Type B pancreatic cell (in vitro differentiated cells): ENCODE data around the gene KRTAP19-2. TPM values are rescaled to one million over a fixed set of nuclear protein-coding genes. Genes with fewer than 3 reads are reported as not detected.
"Not testable (repeated sequence)": the region's sequence is repeated elsewhere in the genome, so short reads cannot be mapped to it uniquely, and the experiment has no call there.

Source experiments
- DNase-seq: peaks from one replicate; pipeline ENCODE4 v3.0.0; 2021; ENCODE audit warnings: mixed read lengths; ENCODE audit not compliant: unreplicated experiment; ENCODE audit errors: extremely low spot score
- H3K27ac Mint-ChIP-seq: 2 replicates; pipeline ENCODE4 v1.8.0; 2021; ENCODE audit warnings: mild to moderate bottlenecking, mixed read lengths
- H3K27me3 Mint-ChIP-seq: 2 replicates; pipeline ENCODE4 v1.8.0; 2021; ENCODE audit warnings: mixed read lengths
- H3K36me3 Mint-ChIP-seq: 2 replicates; pipeline ENCODE4 v1.8.0; 2021; ENCODE audit warnings: mixed read lengths
- H3K4me1 Mint-ChIP-seq: one replicate; pipeline ENCODE4 v1.8.0; 2021; ENCODE audit warnings: mixed read lengths; ENCODE audit not compliant: unreplicated experiment
- H3K4me3 Mint-ChIP-seq: 2 replicates; pipeline ENCODE4 v1.8.0; 2021; ENCODE audit warnings: mild to moderate bottlenecking, mixed read lengths
- H3K9me3 Mint-ChIP-seq: 2 replicates; pipeline ENCODE4 v1.8.0; 2021; ENCODE audit warnings: mixed read lengths
- long read RNA-seq: library from polyadenylated mRNA; unstranded; transcript quantifications from one replicate; pipeline ENCODE4 v2.0.0, GENCODE V29; 2020
- total RNA-seq: library from RNA; stranded (reverse); gene quantifications from 2 replicates; pipeline ENCODE4 v1.2.1, GENCODE V29; 2021; ENCODE audit warnings: low replicate concordance
- TF ChIP-seq, protein P1 (sequence below): fragments of 200-600 bp; sonication (generic); conservative IDR thresholded peaks from 2 replicates; pipeline ENCODE4 v1.5.0; 2021; ENCODE audit warnings: antibody characterized with exemption, mild to moderate bottlenecking

KRTAP19-2 gene, protein sequence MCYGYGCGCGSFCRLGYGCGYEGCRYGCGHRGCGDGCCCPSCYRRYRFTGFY
- not detected in 2 replicates for total RNA-seq
- long read RNA-seq, result 0 reads

GRCh38 chr21:30487336-30487735 lies at the start of gene KRTAP19-2:
Gene KRTAP19-2, minus strand, starts transcription at chr21:30487436. Its CDS starts 88 bp downstream, at chr21:30487348.
- H3K27me3 Mint-ChIP-seq, result no peaks in the 10 kb centered on the region
- H3K36me3 Mint-ChIP-seq, result no peaks in the 10 kb centered on the region
- no peak within 1 kb of the TSS for H3K4me3 Mint-ChIP-seq
- peaks cover 6% of the 10 kb centered on the region for H3K9me3 Mint-ChIP-seq
- no peaks in the 10 kb centered on the region for H3K4me1 Mint-ChIP-seq
- DNase-seq, result no peak
- no peak within 1 kb of the TSS for H3K27ac Mint-ChIP-seq
- TF ChIP-seq, protein P1, sequence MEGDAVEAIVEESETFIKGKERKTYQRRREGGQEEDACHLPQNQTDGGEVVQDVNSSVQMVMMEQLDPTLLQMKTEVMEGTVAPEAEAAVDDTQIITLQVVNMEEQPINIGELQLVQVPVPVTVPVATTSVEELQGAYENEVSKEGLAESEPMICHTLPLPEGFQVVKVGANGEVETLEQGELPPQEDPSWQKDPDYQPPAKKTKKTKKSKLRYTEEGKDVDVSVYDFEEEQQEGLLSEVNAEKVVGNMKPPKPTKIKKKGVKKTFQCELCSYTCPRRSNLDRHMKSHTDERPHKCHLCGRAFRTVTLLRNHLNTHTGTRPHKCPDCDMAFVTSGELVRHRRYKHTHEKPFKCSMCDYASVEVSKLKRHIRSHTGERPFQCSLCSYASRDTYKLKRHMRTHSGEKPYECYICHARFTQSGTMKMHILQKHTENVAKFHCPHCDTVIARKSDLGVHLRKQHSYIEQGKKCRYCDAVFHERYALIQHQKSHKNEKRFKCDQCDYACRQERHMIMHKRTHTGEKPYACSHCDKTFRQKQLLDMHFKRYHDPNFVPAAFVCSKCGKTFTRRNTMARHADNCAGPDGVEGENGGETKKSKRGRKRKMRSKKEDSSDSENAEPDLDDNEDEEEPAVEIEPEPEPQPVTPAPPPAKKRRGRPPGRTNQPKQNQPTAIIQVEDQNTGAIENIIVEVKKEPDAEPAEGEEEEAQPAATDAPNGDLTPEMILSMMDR, result no peak

DNA sequence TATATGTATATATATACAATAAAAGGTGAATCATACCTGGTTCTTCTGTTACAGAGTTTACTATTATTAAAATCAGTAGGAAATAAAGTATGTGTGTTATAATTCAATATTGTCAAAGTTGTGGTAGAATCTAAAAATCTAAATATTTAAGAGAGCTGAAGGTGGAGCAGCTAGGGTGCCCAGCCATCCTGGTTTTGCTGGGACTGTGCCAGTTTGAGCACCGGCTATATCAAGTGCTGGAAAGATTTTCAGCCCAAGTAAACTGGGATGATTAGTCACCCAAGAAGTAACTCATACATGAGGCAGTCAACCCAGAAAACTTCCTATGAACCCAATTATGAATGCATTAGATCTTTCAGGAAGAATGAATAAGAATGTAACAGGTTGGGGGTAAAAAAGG lies 31.6 kb upstream of the KRTAP19-2 start:
- no peak overlapping the region for H3K27ac Mint-ChIP-seq
- H3K9me3 Mint-ChIP-seq, result no peaks in the 10 kb centered on the region
- TF ChIP-seq, protein P1, result no peak
- H3K36me3 Mint-ChIP-seq, result no peaks in the 10 kb centered on the region
- no peak for DNase-seq
- H3K27me3 Mint-ChIP-seq, result no peaks in the 10 kb centered on the region
- no peak overlapping the region for H3K4me3 Mint-ChIP-seq
- H3K4me1 Mint-ChIP-seq, result no peaks in the 10 kb centered on the region

DNA sequence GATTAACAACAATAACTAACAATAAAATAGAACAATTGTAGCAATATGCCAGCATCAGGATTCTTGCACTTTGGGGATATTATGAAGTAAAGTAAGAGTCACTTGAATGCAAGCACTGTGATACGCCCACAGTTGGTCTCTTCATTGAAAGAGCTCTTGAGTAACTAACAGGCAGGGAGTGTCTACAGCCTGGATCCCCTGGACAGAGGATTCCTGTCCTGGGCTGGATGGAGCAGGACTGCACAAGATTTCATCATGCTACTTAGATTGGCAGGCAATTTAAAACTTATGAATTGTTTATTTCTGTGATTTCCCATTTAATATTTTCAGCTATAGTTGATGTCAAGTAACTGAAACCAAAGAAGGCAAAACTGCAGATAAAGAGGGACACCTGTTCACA lies 28.4 kb upstream of the KRTAP19-2 start:
- TF ChIP-seq, protein P1, result no peak
- Mint-ChIP-seq H3K27me3 (no peaks in the 10 kb centered on the region), H3K27ac (no peak overlapping the region), H3K9me3 (no peaks in the 10 kb centered on the region), H3K4me3 (no peak overlapping the region), H3K36me3 (no peaks in the 10 kb centered on the region), H3K4me1 (no peaks in the 10 kb centered on the region)
- DNase-seq, result no peak

DNA sequence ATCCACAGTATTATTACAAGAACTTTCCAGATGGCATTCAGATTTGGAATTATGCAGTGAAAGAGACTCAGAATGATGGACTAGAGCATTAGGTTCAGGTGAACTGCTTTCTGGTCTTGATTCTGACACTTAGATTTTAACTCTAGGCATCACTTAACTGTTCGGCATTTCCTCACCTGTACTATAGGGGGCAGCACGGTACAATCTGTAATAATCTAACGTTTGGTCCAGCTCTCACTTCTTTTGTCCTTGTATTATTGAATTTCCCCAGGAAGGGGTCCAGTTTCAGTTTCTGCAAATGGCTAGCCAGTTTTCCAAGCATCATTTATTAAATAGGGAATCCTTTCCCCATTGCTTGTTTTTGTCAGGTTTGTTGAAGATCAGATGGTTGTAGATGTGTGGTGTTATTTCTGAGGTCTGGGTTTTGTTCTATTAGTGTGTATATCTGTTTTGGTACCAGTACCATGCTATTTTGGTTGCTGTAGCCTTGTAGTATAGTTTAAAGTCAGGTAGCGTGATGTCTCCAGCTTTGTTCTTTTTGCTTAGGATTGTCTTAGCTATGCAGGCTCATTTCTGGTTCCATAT lies 18.5 kb upstream of the KRTAP19-2 start:
- TF ChIP-seq, protein P1, result peak; percentile 53
- DNase-seq, H3K4me3 Mint-ChIP-seq, H3K27me3 Mint-ChIP-seq, H3K27ac Mint-ChIP-seq, H3K9me3 Mint-ChIP-seq, H3K4me1 Mint-ChIP-seq, H3K36me3 Mint-ChIP-seq: not testable (repeated sequence)

DNA sequence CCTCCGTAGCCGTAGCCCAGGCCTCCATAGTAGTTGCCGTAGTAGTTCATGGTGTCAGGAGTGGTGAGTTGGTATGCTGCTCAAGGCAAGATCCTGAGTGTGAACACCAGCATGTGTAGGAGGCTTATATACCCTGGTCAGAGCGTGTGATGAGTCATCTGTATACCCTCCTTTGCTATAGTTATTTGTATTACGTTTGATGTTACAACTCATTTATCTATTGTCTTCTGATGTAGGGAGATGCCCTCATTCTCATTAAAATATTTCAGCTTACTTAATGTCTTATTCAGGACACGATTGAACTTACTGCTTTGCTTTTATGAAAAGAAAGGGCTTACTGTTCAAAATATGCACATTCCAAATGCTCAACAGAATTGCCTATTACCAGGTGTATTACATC lies 14.8 kb upstream of the KRTAP19-2 start, which contains the start of gene KRTAP19-5:
Gene KRTAP19-5, minus strand, starts transcription at position 101 of the 400 bp plus-strand sequence. Its CDS starts 51 bp downstream, at position 50.
- no peak within 1 kb of the TSS for H3K27ac Mint-ChIP-seq
- no peaks in the 10 kb centered on the region for H3K27me3 Mint-ChIP-seq
- H3K9me3 Mint-ChIP-seq, result no peaks in the 10 kb centered on the region
- H3K4me1 Mint-ChIP-seq, result no peaks in the 10 kb centered on the region
- H3K4me3 Mint-ChIP-seq, result no peak within 1 kb of the TSS
- TF ChIP-seq, protein P1, result no peak
- DNase-seq, result no peak
- no peaks in the 10 kb centered on the region for H3K36me3 Mint-ChIP-seq
